ENCODE measurements around the gene MSANTD1.

GRCh38 chr4:3301450-3302172 is 52.7 kb downstream of the MSANTD1 start:
- no peak for TF ChIP-seq CTCF (IDR thresholded peaks at IDR 0.05)
- TF ChIP-seq POLR2A (IDR thresholded peaks at IDR 0.05) = no peak

Measured in ovary (tissue), 3 donors.